Stimulated activated CD4-positive, alpha-beta T cell treated with anti-CD3 and anti-CD28 coated beads, Interleukin-15, amount 100 ng/mL, for 24 hours (primary cell): ENCODE data around the gene TMEM256.
A peak's percentile ranks its signal among the peaks of the same experiment; 100 is the strongest.

Experiments used
- DNase-seq: peaks from one replicate; pipeline ENCODE4 v3.0.0-alpha.2; 2020

The TMEM256 gene

DNA sequence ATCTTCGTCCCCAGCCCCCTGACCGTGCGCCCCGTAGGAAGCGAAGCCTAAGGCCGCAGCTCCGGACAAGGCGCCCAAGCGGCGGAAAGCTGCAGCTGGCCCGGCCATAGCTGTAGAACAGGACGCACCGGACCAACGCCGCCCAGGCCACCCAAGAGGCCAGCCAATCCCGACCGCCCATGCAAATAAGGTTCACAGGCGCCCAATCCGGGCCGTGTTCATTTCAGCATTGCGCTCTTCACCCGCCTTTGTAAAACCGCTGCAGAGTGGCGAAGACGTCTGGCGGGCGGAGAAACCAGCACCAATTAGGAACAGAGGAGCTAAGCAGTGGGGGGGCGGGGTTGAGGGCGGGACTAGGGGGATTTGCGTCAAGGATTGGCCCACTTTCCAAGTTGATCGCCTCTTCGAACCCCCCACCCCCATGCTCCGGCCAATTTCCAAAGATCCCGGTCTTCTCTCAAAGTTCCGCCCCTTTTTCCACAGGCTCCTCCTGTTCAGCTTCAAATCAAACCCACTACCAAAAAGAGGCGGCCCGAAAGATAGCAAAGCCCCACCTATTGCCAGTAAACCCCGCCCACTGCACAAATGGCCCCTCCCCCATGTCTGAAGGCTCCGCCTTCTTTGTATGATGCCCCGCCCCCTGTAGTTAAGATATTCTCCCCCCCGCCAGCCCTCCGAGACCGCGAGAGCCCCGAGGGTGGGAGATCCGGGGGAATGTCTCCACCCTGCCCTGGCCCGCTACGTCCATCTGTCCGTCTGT lies at the start of gene TMEM256:
Gene TMEM256 (minus strand): TSS at position 121 of the 760 bp plus-strand sequence. CDS start 13 bp downstream, at position 108.
- DNase-seq, result peak; percentile 97

DNA sequence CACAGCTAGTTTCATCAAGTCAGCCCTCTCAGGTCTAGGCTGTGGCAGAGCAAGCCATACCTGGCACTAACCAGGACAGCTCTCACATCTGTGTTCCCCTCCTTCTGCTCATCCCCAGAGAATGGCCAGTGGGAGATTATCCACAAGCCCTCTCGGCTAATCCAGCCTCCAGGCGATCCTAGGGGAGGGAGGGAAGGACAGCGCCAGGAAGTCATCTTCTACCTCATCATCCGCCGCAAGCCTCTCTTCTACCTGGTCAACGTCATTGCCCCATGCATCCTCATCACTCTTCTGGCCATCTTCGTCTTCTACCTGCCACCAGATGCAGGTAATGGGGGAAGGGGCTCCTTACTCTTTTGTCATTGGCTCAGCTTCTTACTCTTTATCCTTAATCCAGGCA lies 44.6 kb upstream of the TMEM256 start:
- DNase-seq, result no peak

DNA sequence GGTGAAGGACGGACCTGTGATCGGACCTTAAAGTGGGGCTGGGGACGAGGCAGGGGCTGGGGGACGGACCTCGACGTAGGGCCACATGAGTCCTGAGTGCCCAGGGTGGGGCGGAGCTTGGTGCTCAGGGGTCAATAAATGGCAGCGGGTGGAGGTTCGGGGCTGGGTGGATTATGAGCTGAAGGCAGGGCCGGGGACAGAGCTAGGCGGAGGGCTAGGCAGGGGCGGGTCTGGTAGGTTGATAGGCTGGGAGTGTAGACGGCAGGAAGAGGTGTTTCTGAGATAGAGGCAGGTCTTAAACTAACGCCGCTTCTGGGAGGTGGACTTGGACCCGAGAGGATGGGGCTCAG lies 41.7 kb upstream of the TMEM256 start:
- peak; percentile 50 for DNase-seq

DNA sequence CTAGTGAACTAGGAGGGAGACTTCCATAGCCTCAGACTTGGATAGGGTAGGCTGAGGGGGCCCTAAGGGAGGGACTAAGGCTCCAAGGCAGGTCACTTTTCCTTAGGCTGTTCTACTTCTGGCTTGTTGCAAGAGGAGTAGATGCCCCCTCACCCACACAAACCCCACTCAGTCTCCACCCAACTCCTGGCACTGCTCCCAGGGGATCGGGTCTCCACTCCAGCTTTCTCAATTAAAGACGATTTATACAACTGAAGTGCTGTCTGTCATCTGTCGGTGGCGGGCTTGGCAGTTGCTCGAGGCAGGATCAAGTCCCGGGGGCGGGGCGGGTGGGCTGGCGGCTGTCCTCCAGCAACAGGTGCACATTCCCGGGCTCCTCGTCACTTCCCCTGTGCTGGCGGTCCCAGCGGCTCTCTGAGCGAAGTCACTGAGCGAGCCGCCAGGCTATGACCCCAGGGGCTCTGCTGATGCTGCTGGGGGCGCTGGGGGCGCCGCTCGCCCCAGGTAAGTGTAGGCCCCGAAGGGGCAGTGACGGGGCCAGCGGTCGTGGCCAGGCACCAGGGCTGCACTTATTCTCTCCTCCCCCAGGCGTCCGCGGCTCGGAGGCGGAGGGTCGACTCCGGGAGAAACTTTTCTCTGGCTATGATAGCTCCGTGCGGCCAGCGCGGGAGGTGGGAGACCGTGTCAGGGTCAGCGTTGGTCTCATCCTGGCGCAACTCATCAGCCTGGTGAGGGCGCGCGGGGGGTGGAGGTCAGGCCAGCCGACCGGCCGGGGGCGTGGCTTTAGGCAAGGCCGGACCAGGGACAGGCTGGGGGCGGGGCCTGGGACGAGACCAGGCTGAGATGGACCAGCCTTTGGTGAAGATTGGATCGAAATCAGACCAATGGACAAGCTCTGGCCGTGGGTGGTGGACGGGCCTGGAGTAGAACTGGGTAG lies 41.1 kb upstream of the TMEM256 start, which contains the start of gene CHRNB1:
Gene CHRNB1 (plus strand): TSS at position 380 of the 937 bp plus-strand sequence. CDS start 67 bp downstream, at position 447.
- DNase-seq, result peak; percentile 26

DNA sequence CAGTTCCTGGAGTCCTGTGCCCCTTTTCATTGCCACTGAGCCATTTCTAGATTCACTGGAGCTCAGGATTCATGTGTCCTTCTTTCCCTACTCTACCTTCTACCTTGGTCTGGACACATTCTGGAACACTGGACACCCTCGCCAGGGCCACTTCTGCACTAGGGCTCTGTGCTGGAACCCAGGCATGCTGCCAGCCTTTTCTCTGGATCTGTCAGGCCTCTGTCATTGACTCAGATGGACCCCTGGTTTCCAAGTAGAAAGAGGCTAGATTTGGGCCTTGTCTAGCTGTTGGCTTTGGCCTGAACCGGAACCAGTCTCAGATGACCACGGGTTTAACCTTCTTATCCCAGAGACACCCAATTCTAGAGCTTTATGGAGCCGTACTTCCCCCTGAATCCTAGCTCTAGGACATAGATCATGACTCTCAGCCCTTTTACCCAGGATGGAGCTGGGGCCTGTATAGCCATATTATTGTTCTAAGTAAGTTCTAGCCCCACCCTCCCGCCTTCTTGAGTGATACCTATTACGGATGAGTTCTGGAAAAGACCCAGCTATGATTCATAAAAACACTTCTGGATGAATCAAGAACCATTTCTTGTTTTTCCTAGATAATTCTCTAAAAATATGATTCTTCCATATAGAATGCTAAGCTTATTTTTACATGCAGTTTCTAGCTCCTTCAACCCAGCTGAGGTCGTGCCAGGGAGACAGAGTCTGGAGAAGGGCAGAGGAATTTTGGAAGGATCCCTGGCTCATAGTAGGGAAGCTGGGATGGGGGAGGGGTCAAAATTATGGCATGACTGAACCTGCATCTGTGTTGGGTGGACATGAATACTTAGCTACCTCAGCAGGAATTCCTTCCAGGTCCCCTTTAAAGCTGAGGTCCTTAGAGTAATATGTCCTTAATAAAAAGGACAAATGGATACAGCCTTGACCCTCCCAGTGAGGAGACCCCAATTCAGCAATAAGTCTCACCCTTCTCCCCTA lies 39.9 kb upstream of the TMEM256 start:
- DNase-seq, result no peak

DNA sequence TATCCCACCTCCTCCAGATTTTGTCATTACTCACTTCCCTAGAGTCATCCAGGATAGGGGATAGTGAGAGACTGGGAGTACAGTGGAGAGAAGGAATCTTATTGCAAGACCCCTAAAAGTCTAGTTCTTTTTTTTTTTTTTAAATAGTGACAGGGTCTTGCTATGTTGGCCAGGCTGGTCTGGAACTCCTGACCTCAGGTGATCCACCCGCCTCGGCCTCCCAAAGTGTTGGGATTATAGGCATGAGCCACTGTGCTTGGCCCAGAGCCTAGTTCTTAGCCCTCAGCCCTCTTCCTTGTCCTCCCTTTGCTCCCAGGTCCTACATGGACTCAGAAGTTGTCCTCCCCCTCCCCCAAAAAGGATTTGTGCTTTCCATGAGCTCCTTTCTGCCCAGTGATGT lies 38.2 kb upstream of the TMEM256 start:
- DNase-seq, result no peak

DNA sequence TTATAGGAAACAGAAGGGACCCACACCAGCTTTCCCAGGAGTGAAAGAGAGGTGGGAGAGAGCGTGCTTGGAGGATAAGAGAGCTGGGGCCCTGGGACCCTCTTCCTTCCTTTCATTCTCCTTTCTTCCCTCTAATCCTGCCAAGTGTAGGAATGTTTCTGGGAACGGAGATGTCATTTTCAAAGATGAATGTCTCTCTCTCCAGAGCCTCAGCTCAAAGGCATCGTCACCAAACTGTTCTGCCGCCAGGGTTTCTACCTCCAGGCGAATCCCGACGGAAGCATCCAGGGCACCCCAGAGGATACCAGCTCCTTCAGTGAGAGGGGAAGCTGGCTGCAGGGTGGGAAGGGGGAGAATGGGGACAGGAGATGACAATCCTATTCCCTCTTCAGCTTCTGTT lies 37.4 kb upstream of the TMEM256 start:
- DNase-seq, result no peak

DNA sequence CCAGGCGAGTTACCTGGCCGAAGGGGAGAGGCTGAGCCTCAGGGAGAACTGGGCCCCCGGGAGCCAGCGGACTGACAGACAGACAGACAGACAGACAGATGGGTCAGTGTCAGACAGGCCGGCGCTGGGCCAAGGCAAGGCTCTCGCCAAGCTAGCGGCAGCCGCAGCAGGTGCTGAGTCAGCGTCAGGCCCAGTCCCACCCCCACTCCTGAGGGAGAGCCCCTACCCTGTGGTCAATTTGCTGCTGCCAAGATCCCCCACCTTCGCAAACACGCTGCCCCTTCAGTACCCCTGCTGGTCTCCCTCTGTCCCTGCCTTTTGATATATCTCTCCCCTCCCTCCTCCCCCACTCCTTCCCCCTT lies 36.9 kb upstream of the TMEM256 start:
- DNase-seq, result peak; percentile 31

DNA sequence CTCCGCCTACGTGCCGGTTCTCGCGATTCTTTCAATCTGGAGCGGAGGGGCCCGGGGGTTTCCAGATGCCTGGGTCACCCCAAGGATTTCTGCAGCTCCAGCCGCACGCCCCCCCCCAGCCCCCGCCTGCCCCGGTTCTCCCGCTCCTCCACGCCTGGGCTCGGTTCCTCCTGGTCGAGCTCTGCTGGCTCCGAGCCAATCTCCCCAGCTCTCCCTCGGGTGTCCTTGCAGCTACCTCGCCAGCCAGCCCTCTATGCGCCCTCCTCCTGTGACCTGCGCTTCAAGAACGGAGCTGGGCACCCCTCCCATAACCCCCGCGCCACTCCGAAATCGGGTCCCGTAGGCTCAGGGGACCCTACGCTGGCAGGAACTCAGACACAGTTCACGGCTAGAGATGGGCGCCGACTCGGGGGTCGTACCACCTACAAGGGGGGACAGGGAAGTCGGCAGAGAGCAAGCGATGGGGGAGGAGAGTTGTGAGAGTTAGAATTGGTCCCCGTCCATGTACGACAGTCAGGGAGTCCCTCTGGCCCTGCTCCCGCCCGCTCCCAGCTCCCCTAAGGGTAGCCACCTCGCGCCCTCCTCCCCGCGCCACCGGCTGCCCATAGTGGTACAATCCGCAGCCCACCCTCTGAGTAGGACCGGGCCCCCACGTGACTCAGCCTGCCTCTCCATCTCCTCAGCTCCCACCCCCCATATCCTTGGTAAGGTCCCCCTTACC lies 36.4 kb upstream of the TMEM256 start:
- DNase-seq, result peak; percentile 61

DNA sequence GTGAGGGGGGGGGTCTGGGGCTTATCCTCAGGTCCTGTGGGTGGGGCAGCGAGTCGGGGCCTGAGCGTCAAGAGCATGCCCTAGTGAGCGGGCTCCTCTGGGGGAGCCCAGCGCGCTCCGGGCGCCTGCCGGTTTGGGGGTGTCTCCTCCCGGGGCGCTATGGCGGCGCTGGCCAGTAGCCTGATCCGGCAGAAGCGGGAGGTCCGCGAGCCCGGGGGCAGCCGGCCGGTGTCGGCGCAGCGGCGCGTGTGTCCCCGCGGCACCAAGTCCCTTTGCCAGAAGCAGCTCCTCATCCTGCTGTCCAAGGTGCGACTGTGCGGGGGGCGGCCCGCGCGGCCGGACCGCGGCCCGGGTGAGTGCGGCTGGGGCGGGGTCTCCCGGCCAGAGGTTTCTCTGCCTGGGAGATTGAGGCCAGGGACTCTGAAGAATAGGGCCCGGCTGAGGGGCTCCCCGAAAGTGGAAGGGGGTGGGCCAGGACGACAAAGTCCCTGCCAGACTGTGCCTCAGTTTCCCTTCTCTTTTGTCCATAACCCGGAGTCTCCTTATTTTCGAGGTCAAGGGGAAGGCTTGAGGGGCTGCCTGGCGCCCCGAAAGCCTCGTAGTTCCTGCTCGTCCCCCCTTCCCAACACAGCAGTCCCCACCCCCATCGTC lies 35.7 kb upstream of the TMEM256 start, which contains the start of gene FGF11:
Gene FGF11 (plus strand): TSS at position 51 of the 651 bp plus-strand sequence. CDS start 109 bp downstream, at position 160.
- DNase-seq, result peak; percentile 25

DNA sequence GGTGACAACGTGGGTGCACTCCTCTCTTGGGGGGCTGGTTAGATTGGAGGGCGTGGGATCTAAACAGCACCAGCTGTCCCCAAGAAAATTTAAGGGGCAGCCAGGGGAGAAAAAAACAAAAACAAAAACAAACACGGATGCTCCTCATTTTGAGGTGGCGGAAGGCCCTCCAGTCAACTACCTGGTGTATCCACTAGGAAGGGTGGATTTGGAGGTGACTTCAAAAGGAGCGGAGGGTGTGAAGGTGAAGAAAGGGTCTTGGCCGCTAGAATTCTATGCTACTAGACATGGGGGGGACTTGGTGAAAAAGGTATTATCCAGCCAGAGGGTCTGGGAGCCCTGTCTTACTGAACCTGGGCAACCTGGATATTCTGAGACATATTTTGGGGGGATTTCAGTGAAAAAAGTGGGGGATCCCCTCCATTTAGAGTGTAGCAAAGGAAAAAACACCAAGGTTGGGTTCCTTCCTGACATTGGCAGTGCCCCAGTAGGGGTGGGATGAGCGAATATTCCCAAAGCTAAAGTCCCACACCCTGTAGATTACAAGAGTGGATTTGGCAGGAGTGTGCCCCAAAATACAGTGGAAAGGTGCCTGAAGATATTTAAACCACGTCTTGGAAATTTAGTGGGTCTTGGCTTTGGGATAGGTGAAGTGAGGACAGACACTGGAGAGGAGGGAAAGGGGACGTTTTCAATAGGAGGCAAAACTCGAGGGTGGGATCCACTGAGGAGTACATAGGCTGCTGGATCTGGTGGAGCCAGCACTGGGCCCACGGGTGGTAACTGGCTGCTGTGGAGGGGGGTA lies 35.0 kb upstream of the TMEM256 start:
- no peak for DNase-seq

DNA sequence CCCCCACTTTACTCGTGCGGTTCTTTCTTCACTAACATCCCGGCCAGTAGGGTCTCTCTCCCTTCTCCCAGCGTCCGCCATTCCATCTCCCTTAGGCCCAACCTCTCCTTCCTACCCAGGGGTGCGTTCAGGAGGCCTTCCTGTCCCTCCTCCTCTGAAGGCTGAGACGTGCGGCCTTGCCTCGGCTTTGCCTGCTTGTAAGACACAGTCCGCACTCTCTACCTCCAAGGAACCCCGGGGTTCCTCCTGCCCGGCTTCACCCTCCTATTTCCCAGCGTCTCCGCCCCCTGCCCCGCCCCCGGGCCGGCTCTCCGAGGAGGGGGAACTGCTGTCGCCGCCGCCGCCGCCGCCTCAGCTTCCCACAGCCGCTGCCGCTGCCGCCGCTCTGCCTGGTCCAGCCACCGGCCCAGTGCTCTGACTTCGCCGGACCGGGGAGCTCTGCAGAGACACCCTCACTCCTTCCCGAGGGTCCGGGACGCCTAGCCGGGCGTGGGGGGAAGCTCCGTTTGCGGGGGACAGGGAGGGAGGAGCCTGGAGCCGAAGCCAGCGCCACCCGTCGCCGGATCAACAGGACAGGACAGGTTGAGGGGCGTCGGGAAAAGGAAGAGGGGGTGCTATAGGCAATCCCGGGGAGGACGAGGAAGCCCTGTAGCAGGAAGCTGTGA lies 34.2 kb upstream of the TMEM256 start:
- DNase-seq, result peak; percentile 83

DNA sequence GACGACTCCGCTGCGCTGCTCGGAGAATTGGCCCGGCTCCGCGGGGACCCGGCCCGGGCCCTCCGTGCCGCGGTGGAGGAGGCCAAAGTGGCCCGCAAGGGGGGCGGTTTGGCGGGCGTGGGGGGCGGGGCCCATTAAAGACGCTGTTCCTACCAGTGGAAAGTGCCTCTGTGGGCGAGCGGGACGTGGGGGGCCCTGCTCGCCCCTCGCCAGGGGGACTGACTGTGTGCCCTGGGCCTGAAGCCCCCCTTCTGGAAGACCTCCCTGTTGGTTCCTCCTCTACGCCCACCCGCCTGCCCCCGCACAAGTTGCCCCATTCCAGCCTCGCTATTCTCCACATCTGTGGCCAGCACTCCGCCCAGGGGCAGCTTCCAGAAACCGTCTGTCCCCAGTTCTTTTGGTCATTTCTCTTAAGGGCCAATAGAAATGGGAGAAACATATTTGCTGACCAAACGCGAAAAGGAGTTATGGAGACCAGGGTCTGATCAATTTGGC lies 33.5 kb upstream of the TMEM256 start:
- no peak for DNase-seq

DNA sequence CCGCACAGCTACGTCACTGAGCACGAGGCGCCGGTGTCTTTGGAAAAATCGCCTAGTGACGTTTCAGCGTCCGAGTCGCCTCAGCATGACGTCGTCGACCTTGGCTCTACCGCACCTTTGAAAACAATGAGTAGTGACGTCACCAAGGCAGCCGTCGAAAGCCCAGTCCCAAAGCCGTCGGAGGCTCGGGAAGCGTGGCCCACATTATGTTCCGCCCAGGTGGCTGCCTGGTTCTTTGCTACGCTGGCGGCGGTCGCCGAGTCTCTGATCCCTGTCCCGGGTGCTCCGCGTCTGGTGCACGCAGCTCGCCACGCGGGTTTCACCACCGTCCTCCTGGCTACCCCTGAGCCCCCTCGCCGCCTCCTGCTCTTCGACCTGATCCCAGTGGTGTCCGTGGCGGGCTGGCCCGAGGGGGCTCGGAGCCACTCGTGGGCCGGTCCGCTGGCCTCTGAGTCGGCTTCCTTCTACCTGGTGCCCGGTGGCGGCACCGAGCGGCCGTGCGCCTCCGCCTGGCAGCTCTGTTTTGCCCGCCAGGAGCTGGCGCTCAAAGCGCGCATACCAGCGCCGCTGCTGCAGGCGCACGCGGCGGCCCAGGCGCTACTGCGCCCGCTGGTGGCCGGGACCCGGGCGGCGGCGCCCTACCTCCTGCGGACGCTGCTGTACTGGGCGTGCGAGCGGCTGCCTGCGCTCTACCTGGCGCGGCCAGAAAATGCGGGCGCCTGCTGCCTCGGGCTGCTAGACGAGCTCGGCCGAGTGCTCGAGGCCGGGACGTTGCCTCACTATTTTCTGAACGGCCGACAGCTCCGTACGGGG lies 32.9 kb upstream of the TMEM256 start:
- DNase-seq, result peak; percentile 87

DNA sequence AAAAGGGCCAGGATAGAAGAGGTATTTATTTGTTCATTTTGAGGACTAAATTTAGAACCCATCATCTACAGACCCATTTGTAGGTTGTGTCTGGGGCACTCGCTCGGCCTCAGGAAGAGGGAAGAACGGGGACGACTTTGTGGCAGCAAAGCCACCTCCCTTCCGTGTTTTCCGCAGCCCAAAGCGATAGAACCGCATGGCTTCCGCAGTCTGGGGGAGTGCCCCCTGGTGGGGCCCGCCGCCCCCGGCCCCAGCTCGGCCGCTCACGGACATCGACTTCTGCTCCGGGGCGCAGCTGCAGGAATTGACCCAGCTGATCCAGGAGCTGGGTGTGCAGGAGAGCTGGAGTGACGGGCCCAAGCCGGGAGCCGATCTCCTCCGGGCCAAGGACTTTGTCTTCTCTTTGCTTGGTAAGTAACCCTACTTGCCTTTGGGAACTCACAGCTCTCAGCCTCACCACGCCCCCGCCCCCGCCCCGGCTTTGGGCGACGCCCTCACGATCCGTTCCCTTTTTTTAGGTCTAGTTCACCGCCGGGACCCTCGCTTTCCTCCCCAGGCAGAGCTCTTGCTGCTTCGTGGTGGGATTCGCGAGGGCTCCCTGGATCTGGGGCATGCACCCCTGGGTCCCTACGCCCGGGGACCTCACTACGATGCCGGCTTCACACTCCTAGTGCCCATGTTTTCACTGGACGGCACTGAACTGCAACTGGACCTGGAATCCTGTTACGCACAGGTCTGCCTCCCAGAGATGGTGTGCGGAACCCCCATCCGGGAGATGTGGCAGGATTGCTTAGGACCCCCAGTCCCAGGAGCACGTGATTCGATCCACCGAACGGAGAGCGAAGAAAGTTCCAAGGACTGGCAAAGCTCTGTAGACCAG lies 32.0 kb upstream of the TMEM256 start:
- peak; percentile 71 for DNase-seq

DNA sequence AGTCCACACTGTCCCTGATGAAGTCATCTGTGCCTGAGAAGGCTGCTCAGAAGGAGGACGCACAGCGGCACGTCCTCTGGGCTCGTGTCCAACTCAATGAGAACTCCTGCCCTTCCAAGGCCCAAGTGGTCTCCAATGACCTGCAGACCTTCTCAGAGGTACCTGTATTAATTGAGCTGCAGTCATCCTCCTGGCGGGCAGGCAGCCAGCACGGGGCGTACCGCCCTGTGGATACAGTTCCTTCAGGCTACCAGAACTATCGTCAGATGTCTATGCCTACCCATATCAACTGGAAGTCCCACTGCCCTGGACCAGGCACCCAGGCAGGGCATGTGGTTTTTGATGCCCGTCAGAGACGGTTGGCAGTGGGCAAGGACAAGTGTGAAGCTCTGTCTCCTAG lies 28.4 kb upstream of the TMEM256 start:
- DNase-seq, result no peak

DNA sequence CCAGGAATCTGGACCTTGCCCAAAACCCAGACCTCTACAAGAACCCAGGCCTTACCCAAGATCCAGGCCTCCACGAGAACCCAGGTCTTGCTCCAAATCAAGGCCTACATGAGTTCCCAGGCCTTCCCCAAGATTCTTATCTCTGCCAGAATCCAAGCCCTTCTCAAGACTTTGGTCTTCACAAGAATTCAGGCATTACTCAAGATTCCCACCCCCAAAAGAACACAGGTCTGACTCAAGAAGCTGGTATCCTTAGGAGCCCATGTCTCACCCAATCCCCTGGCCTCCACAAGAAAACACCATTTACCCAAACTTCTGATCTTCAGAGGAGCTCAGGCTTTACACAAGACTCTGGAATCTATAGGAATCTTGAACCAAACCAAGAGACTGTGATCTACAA lies 27.3 kb upstream of the TMEM256 start:
- no peak for DNase-seq

DNA sequence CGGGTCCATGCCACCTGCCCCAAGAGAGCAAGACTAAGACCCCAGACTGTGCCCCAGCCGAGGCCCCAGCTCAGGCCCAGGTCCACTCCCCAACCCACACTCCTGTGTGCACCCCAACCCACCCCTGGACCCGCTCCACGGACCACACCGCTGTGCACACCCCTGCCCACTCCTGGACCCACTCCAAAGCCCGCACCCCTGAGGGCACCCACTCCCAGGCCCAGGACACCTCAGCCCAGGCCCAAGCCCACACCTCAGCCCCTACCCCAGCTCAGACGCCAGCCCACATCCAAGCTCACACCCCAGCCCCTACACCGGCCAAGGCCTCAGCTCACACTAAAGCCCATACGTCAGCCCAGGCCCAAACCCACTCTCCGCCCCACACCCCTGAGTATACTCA lies 25.8 kb upstream of the TMEM256 start:
- no peak for DNase-seq
